HTERT RPE-1 (cell line): ENCODE measurements around the gene MCM5.
"Not testable (repeated sequence)": the region's sequence is repeated elsewhere in the genome, so short reads cannot be mapped to it uniquely, and the experiment has no call there.

Experiments
- in situ Hi-C: fragments of 300-500 bp; cut with MboI; formaldehyde crosslinking; loops from 4 replicates; pipeline ENCODE4 v1.14.3; 2020; ENCODE audit warnings: low sequenced_read_pairs

MCM5 gene

DNA sequence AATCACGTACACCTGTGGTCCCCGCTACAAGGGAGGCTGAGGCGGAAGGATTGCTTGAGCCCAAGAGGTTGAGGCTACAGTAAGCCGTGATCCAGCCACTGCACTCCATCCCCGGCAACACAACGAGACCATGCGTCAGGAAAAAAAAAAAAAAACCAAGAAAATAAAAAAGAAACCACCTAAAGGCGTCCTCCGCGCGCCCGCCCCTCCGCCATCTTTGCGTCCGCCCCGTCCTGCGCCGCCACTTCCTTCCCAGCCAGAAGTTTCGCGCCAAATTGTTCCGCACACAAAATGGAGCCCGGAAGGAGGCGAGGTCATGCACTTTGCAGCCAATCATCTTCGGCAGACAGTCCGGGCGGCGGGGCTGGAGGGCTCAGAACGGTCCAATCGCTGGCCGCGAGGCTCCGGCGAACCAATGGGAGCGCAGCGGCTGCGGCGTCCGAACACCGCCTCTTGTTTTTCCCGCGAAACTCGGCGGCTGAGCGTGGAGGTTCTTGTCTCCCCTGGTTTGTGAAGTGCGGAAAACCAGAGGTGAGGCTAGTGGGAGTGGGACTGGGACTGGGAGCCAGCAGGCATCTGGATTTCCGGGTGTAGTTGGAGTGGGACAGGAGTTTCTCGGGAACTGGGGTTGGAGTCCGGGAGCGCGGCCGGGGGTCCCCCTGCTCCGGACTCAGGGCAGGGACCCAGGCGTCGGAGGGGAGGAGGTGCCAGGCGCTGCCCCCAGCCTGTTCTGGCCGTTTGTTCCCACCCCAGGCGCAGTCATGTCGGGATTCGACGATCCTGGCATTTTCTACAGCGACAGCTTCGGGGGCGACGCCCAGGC lies at the start of gene MCM5:
MCM5 (plus strand) TSS at position 463 of the 823 bp plus-strand sequence; CDS start at position 762, 299 bp downstream.
- in situ Hi-C loops, result no loop called here

DNA sequence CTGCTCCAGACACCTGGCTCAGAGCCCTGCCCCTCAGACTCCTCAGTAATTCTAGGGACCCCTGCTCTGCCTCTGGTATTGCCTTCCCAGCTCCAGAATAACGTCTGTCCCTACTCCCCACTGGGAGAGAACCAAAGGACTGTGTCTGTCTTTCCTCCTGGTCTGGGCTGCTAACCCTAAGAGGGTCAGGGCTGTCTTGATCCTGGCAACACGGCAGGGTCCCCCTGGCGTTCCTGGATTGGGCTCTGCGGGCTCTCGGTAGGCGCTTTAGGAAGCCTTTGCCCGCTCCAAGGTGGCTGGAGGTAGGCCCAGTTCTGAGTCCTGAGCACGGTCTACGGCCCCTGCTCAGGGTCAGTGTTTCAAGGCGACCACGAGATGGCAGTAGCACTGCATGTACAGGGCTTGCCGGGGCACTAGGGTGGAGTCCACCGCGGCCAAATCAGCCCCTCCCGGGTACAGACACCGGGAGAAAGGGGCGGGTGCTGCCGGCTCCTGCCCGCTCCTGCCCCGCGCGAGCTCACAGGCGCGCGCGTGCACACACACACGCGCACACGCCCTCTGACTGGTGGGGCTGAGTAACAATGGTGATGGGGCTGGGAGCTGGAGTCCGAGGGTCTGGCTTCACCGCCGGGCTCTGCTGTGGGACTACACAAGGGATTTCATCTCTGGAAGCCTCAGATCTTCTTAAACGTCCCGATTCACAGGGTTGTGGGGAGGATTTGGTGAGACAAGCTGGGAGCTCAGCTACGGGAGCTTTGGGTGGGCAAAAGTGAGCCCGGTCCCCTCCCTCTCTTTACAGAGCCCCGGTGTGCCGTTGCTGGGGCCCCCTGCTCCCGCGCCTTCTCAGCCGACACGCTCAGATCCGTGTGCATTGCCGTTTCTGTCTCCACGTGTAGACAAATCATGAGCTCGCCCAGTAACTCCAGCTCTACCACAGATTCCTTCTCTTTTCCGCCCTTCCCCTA lies 49.1 kb upstream of the MCM5 start:
- in situ Hi-C loops, result no loop called here

DNA sequence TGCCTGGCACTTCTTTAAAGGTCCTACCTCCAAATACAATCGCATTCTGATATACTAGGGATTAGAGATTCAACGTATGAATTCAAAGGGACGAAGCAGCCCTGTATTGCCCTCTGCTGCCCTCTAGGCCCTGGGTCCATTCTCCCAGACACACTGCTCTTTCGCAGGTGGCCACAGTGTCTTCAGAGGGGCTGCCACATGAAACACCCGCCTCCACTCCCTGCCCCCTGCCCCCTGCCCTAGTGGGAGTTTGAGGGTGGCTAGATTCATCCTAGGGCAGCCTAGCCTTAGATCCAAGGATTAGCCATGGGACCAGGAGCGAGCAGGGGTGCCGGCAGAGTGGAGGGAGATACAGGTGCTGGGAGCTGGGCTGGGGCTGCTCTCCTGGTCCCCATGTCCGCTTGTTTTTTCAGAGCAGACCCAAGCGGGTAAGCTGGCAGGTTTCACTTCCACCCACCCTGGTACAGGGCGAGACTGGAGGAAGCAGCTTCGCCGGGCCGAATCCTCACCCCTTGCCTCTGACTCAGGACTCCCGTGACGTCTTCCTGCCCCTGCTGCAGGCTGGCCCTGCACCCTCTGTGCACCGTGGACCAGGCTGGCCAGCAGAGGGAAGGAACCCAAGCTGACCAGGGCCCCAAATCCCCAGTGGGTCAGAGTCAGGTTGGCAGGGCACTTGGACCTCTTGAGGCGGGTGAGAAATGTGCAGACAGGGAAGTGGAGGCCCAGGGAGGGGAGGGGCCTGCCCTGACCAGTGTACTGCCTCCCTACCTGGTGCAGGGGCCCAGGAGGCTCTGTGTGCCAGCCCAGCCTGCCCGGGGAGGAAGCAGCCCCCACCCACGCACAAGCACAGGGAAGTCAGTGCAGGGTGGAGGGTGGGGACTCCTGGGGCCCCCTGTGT lies 47.5 kb upstream of the MCM5 start:
- in situ Hi-C loops, result no loop called here

DNA sequence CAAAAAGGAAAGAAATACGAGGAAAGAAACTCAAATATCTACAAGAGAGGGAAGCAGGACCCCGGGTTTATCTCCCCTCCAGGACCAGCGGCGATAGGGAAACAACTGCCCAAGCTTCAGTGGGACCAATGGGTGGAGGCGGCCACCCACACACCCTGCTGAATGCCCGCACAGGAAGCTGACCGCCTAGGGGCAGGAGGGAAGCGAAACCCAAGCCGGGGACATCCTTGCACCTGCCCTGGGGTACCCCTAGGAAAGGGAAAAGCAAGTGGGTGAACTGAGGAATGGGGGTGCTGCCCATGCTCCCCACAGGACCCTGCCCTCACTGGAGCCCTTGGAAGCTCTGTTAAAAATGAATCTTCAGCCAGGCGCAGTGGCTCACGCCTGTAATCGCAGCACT lies 46.6 kb upstream of the MCM5 start:
- in situ Hi-C loops, result no loop called here

DNA sequence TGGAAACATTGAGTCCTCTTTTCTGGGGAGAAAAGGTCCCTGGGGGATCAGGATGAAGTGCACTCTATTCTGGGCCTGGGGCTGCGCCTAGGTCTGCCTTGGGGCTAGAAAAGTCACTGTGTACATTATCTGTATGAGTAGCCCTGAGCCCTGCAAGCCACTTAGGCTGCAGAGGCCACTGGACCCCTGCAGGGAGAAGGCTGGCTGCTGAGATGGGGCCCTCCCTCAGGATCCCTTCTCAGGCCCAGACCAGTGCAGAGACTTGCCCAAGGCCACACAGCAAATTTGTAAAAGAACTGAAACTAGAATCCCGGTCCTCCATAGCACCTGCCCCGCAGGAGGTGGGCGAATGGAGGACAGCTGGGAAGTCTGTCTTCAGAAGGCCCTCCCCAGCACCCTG lies 45.9 kb upstream of the MCM5 start:
- in situ Hi-C loops, result no loop called here

DNA sequence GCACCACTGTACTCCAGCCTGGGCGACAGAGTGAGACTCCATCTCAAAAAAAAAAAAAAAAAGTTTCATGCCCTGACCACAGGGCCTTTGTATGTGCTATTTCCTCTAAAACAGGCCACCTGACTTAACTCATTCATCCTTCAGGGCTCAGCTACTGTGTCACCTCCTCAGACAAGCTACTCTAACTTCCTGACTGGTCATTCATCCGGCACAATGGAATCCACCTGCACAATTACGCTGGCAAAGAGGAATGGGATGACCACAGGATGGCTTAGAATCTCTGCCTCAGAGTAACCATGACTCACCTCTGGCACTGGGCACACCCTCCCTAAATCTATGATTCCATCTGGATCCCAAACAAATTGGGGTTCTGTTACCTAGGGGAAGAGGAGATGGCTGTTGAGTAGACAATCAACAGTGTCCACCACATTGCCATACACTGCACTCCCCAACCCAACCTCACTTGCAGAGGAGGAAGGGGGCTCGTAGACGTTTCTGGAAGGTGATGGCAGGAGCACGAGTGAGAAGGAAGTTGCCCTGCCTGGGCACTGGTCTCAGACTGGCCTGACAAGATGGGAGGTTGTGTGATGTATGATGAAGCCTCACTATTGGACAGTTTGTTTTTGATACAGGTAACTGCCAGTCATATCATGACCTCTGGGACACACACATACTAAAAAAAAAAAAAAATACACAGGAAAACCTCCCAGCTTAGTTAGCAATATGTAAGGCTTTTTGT lies 41.9 kb upstream of the MCM5 start:
- in situ Hi-C loops, result no loop called here

DNA sequence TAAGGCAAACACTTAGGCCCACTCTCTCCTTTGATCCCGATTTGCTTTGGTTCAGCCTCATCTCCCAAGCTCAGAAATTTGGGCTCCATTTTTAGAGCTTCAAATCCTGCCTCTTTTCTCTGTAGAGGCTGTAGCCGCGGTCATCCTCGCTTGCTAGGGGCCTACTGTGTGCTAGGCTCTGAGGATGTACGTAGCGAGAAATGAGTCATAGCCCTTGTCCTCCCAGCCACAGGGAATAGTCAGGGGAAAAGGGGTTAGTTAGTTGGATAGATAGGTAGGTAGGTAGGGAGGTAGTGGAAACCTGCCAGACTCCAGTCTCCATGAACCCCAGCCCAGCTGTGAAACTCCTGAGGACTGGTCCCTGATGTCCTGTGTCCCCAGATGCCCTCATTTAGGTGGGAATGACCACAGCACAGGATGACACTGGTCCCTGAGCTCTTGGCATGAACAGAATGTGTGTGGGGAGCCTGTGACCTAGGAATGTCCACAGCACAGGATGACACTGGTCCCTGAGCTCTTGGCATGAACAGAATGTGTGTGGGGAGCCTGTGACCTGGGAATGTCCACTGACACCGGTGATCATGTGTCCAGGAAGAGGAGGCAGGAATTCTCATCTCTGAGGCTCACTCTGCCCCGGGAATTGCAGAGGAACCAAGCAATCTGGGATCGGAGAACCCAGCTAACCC lies 40.4 kb upstream of the MCM5 start:
- in situ Hi-C loops, result no loop called here

DNA sequence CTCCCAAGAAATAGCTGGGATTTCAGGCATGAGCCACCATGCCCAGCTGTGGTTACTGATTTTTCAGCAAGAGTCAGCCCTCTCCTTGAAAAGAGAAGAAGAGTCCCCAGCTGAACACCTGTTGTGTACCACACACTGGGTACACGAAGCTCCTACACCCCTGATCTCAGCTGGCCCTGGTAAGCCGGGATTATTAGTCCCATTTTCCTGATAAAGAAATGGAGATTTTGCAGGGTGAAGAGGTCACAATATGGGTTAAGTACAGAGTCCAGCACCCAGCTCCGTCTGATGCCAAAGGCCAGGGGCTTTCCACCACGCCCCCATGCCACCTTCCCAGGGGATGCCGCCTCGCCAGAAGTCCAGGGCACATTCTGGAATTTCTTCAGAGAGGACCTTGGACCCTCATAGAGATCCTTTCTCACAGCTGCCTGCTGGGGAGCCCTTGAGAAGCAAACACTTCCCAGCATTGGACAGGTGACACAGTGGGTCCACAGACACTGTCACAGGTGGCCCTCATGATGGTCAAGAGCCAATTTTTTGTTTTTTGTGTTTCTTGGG lies 38.9 kb upstream of the MCM5 start:
- in situ Hi-C loops, result no loop called here

DNA sequence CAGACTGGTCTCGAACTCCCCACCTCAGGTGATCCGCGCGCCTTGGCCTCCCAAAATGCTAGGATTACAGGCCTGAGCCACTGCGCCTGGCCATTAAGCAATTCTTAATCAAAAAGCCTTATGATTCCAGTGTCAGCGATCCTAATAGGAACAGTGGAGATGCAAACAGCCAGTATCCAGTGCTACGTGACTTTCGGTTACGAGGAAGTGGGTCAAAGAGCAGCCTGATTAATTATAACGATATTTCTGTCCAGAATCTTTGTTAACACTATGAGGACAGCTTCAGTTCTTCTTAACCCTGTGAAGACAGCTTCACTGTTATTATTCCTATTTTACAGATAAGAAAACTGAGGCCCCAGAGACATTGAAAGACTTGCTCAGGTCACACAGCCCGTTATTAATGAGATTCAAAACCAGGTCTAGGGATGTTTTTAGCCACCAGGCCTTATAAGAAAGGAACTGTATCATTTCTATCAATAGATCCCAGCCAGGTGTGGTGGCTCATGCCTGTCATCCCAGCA lies 36.3 kb upstream of the MCM5 start:
- in situ Hi-C loops, result no loop called here

DNA sequence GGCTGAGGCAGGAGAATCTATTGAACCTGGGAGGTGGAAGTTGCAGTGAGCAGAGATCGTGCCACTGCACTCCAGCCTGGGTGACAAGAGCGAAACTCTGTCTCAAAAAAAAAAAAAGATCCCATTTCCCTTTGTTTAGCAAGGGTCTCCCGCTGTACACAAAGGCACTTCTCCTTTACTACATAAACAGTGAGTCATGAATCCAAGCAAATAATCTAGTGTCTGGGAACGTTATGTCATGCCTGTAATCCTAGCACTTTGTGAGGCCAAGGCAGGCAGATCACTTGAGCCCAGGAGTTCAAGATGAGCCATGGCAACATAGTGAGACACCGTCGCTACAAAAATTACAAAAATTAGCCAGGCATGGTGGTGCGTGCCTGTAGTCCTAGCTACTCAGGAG lies 35.7 kb upstream of the MCM5 start:
- in situ Hi-C loops, result not testable (repeated sequence)

DNA sequence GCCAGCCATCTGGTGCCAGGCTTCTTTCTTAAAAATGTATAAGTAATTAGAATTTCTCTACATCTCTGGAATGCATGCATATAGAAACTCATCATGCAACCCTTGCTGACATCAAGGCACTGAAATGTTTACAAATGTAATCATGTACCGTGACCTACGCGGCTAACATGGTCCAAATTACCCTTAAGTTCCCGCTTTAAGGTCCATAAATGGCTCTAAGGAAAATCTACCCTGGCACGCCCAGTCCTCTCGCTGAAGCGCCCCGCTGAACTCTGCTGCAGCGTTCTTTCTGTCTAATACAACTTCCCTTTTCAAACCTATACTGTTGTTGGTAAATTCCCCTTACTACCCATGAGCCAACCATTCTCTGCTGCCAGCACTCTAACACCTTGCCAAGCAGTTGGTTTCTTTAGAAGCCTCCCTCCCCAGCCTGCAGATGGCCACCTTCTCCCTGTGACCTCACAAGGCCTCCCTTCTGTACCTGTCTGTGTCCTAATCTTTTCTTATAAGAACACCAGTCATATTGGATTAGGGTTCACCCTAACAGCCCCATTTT lies 32.5 kb upstream of the MCM5 start:
- in situ Hi-C loops, result no loop called here

DNA sequence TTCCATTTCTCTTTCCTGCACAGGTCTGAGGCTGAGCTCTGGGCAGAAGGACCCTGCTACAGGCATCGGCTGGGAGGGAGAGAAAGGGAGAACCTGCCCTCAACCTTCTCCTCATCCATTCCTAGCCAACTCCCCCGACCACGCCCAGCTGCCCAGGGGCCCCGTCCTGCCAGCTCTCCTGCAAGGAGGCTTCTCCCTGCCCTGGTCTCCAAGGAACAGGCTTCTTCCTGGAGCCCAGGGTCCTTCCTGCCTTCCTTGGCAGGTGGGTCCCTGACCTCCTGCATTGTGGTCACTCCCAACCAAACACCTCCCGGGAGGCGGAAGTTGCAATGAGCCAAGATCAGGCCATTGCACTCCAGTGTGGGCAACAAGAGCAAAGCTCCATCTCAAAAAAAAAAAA lies 31.6 kb upstream of the MCM5 start:
- in situ Hi-C loops, result no loop called here

DNA sequence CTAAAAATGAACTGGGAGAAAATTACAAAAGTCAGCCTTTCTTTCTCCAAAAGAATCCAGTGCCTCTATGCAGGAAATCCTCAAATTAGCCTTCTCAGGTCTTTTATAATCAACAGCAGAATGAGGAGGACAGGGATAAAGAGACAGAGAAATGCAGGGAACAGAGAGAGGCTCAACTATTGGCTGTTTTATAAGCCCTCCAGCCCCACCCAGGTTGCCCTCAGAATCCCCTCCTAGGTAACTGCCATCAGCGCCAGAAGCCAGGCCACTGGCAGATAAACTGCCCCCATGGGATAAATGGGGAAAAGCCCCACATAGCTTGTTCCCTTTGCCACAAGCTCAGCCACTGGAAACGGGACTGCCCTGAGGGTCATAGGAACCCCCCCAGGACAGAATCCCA lies 29.9 kb upstream of the MCM5 start:
- in situ Hi-C loops, result no loop called here

DNA sequence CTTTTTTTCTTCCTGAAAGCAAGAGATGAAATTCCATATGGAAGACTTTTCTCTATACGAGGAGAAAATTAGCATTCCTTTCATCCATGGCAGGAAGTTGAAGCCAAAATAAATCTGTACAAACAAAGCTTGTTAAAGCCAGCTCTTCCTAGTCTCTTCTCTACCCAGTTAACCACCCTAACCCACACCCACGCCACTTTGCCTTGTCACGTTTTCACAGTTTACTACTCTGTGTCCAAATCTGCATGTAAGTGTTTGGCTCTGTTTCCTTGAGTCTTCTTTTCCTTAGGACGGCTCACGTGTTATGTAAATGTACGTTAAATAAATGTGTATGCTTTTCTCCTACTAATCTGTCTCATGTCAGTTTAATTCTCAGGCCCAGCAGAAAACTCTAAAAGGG lies 26.2 kb upstream of the MCM5 start:
- in situ Hi-C loops, result no loop called here

DNA sequence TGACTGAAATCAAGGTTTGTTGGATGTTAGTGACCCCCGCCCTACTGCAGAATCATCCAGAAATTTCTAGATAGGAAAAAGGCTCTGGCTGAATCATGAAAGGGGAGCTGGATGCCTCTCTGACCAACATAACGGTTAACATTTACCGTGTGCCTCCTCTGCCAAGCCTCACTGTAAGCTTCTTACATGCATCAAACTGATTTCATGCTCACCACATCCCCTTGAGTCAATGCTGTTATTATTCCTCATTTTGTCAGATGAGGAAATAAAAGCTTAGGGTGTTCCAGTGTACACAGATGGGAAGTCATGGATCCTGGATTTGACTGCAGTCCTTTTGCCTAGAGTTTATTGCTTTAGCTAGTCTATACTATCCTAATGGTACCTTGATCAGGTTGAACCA lies 24.9 kb upstream of the MCM5 start:
- in situ Hi-C loops, result no loop called here

DNA sequence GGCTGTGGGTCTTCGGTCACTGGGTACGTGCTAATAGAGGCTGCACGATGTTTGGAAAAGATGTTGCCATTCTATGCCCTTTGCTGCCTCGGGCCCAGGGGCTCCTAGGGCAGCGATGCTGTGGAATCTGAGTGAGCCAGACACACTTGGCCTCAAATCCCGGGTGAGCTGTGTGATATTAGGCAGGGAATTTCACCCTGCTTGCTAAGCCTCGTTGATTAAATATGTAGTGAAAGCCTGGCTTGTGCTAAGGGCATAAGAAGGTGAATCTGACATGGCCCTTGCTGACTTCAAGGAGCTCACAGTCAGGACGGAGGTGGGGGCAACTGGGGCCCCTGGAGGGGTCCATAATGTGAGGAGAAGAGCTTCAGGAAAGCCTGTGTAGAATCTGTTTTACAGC lies 24.4 kb upstream of the MCM5 start:
- in situ Hi-C loops, result no loop called here

DNA sequence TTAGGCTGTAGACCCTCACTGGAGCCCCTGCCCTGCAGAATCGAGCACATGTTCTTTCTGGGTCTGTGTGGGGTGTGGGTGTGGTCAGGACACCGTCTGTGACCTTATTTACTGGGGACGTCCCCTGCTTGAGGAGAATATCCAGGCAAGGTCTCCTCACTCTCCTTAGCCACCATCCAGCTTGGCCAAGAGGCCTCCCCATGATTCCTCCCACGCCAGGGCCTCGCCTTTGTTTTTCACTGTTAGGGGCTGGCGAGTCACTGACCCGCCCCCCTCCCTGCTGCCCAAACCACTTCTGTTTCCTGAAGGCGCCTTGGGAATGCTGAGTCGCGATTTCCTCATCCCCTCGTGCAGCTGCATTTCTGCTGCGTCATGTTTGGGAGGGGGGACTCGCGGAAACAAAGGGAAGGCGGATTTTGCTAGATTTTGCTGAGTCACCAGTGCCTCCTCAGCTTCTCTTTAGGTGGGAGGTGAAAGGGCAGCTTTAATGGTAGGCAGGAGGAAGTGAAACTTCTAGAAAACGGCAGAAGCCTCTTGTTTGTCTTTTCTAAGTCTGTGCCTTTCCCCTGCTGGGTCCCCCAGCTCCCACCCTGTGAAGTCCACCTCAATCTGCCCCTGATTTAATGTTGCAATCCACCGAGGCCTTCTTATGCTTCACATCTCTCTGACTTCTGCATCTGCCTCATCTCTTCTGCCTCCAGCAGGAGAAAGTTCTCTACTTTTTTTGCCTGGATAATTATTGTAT lies 23.0 kb upstream of the MCM5 start:
- in situ Hi-C loops, result no loop called here

DNA sequence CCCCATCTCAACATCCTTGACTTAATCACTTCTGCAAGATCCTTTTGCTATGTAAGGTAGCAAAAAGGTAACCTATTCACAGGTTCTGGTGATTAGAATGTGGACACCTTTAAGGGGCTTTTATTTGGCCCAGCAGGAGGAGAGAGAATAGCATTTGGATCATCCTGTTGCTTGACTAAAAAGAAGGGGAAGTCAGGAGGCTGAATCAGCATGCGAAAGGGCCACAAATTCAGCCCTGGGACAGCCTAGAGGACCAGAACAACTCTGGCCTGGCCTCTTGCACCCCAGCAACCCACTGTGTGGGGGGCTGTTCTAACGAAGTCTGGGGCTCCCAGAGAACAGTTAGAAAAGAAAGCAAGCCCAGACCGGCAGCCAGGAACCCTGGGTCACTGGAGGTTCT lies 22.2 kb upstream of the MCM5 start:
- in situ Hi-C loops, result no loop called here
